HG03378 (cell line): Measurements from ENCODE around the gene ACTMAP.

ENCODE experiments used
- ATAC-seq: cut with Tn5 transposase; IDR thresholded peaks from one replicate; pipeline ENCODE4 v1.9.1; 2021; ENCODE audit warnings: mild to moderate bottlenecking, moderate library complexity; ENCODE audit not compliant: unreplicated experiment

The ACTMAP gene

GRCh38 chr19:40721936-40722661 lies 28.2 kb downstream of the ACTMAP start:
- no peak for ATAC-seq

- ATAC-seq: no peak
Observed at GRCh38 chr19:40721140-40721486, 29.2 kb downstream of the ACTMAP start.

- ATAC-seq: no peak
Observed at GRCh38 chr19:40719414-40719894, 30.8 kb downstream of the ACTMAP start.

GRCh38 chr19:40718774-40719391 lies 31.4 kb downstream of the ACTMAP start:
- ATAC-seq: no peak

GRCh38 chr19:40717880-40718773 lies 32.1 kb downstream of the ACTMAP start:
- ATAC-seq: no peak

GRCh38 chr19:40717325-40717879 lies 32.9 kb downstream of the ACTMAP start:
- ATAC-seq: peak; percentile 5

GRCh38 chr19:40716482-40717324 lies 33.6 kb downstream of the ACTMAP start, which contains the start of the genes COQ8B and ITPKC:
TSS of gene COQ8B (minus strand) at chr19:40716886. CDS start at chr19:40714632, 2,254 bp downstream.
TSS of gene ITPKC (plus strand) at chr19:40717112. CDS start at chr19:40717136, 24 bp downstream.
- ATAC-seq: peak; percentile 64

GRCh38 chr19:40716031-40716481 lies 34.2 kb downstream of the ACTMAP start:
- ATAC-seq: no peak

GRCh38 chr19:40714441-40715299 lies 35.6 kb downstream of the ACTMAP start:
- peak; percentile 52 for ATAC-seq

- no peak for ATAC-seq
Observed at GRCh38 chr19:40713939-40714338, 36.3 kb downstream of the ACTMAP start.

GRCh38 chr19:40709817-40710216 lies 40.5 kb downstream of the ACTMAP start:
- no peak for ATAC-seq

GRCh38 chr19:40707615-40708014 lies 42.7 kb downstream of the ACTMAP start:
- no peak for ATAC-seq

GRCh38 chr19:40705950-40706619 lies 44.2 kb downstream of the ACTMAP start:
- no peak for ATAC-seq

GRCh38 chr19:40705362-40705651 lies 45.0 kb downstream of the ACTMAP start:
- no peak for ATAC-seq

- ATAC-seq: no peak
Observed at GRCh38 chr19:40704491-40705361, 45.6 kb downstream of the ACTMAP start.

- ATAC-seq: no peak
Observed at GRCh38 chr19:40703029-40703755, 47.1 kb downstream of the ACTMAP start.
